GM19467 (cell line): Measurements from ENCODE around the gene RHEB.

ENCODE experiments used
- ATAC-seq: cut with Tn5 transposase; IDR thresholded peaks from one replicate; pipeline ENCODE4 v1.9.1; 2021; ENCODE audit warnings: mild to moderate bottlenecking, moderate library complexity; ENCODE audit not compliant: unreplicated experiment

RHEB gene

DNA sequence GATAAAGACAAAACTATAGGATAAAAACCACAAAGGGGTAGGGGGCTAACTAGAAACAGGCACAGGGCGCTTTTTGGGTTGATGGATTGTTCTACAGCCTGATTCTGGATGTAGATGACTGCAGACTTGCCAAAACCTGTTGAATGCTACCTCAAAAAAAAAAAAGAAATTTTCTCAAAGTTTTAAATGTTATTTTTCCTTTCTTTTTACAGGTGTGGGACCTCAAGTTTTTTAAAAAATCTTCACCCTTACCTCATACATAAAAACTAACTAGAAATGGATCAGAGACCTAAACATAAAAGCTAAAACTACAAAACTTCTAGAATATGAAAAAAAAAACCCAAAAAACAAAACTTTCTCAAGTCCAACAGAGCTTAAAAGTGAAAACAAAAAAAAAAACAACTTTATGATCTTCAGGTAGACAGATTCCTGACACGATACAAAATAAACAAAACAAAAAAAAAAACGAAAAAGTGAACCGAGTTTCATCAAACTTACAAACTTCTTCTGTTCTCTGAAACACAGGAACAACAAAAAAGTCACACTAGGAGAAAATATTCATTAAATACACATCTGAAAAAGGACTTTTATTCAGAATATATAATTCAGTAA lies 14.9 kb downstream of the RHEB start:
- ATAC-seq: no peak

DNA sequence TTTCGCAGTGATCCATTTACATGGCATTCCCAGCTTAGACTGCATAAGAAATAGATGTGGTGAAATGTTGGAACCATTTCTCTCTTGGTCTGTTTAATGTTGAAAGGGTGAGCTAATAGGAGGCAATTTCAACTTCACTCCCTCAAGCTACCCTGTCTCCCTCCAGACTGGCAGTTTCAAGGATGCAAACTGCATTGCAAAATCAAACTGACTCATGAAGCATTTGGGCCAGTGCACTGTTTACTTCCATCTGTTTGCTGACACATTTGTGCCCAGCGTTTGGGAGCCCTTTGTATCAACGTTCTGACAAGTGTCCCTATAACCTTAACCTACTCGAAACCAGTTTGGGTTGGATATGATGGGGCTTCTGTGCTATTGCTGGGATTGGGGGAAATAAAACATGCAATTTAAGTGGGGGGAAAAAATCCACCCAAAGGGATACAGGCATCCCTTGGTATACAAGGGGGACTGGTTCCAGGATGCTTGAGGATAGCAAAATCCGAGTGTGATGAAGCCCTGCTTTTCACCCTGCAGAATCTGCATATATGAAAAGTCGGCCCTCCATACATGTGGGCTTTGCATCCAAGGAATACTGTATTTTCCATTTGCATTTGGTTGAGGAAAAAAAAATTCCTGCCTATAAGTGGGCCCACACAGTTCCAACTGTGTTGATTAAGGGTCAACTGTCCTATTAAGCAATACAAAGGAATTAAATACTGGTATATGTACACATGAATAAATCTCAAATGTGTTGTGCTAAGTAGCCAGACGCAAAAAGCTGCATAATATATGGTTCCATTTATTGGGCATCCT lies 15.6 kb downstream of the RHEB start:
- no peak for ATAC-seq

DNA sequence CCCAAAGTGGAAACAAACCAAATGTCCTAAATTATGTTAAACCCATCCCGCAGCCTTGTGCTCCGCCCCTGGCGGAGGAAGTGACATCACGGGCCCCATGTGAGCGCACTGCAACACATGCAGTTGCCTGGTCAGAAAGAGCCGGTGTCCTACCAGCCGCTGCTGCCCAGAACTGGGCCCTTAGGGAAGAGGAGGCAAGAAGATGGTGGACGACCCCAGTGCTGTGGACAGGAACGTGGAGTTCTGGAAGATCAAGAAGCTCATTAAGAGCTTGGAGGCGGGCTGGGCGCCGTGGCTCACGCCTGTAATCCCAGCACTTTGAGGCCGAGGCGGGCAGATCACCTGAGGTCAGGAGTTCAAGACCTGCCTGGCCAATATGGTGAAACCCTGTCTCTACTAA lies 18.0 kb downstream of the RHEB start:
- ATAC-seq: no peak

DNA sequence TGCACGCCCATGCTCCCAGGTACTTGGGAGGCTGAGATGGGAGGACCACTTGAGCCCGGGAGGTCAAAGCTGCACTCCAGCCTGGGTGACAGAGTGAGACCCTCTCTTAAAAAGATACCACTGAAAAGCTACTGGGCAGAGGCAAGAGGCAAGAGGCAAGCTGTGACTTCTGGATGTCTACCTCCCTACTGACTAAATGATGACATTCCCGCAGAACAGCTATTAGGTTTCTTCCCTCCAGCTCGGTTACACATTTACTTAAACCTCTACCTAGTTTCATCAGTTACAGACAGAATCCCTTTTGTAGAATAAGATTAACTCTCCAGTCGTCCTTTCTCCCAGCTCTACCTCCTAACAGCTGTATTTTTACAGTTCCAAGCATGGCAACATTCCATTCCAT lies 21.2 kb downstream of the RHEB start:
- no peak for ATAC-seq

DNA sequence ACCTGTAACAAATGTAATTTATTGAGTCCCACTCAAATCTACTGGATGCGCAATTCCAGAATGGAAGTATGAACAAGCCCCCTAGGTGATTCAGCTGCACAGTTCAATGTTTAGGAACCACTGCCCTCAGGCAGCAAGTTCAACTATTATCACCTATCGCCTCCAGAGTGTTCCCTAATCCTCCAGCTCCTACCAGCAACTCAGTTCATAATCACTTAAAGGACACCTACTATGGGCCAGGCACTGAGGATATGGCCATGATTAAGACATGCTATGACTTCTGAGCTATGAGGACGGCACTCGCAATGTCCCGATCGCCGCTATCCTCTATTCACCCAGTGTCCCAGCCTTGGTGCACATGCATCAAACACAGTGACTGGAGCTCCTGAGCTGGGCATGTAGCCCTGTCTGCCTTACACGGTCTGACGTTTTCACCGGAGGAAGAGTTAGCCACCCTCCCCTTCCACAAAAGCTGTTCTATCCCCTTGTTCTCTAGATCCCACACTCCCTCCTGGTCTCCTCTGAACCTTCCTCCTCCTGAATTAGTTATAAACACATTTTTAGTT lies 22.3 kb downstream of the RHEB start:
- no peak for ATAC-seq

DNA sequence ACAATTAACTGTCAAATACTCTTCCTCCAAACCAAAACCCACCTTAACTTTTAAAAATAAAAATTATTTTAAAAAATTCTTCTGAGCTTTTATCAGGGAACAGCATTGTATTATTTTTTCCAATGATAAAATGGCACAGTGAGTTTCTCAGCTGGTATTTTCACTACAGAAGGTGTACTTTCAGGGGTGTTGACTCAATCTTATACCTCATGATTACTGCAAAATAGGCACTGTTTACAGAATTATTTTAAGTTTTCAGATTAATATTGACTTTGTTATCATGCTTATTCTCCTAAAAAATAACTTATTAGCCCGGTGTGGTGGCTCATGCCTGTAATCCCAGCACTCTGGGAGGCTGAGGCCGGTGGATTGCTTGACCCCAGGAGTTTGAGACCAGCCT lies 24.3 kb downstream of the RHEB start:
- no peak for ATAC-seq

DNA sequence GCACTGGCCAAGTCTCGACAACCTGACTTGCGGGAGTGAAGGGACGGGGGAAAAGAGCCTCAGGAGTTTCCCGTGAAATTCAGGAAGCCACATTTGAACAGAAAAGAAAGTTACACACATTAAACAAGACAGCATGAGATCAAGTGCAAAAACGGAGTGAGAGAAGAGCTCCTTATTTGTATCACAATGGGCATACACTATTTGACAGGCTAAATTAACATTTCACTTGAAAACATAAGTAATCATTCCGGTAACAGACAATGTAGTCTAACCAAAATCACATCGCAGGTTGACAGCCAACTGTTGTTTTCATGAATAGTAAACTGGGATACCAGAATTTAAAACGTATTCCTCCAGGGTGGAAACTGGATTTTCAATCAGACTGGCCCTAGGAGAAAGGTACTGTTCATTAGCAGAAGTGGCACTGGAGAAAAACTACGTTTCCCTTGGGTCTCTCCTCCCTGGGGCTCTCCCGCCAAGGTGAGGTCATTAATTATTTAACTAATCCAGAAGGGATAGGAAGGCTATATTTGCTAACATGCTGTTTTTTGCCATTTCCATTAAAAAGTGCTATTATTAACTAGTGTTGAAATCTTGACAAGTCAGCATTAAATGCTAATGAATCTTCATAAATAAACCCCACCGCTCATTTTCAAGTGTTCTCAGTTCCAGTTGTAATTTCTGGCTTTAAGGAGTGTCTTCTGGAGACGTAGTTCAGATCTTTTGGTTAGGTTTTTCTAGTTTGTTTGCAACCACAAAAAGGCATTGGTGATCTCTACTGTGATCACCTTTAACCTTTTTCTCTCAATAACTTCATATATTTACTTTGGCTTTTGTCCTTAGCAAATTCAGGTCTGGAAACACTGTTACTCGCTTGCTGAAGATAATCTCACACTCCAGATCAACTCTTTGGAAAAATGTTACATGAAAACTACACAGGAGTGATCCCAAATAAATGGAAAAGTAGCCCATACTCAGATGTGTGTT lies 25.1 kb downstream of the RHEB start:
- no peak for ATAC-seq

DNA sequence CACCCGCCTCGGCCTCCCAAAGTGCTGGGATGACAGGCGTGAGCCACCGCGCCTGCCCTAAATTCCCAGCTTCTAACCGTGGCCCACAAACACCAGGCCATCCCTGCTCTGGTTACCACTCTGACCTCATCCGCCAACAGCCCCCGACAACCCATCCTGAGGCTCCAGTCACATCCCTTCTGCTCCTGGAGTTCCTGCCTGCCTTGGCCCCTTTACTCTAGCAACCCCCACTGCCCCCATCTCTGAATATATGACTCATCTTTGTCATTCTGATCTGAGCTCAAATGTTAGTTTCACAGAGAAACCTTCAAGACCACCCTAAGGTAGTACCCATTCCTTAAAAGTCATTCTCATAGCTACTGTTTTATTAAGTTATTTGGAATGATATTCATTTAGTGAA lies 26.6 kb downstream of the RHEB start:
- no peak for ATAC-seq

DNA sequence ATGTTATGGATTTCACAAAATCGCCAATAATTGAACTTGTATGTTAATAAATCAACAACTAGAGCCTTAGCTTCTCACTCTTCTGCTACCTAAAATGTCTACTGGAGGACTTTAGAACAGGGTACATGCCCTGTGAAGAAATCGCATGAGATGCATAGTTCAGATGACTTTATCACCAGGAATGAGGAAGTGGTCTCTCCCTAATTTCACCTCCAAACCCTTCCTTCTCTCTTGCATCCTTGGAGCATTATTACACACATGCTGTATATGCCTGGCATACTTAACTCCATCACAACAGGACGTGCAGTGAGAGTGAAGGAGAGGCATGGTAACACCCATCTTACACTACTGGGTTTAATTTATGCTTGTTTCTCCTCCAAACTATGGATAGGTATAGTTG lies 27.8 kb downstream of the RHEB start:
- ATAC-seq: no peak

DNA sequence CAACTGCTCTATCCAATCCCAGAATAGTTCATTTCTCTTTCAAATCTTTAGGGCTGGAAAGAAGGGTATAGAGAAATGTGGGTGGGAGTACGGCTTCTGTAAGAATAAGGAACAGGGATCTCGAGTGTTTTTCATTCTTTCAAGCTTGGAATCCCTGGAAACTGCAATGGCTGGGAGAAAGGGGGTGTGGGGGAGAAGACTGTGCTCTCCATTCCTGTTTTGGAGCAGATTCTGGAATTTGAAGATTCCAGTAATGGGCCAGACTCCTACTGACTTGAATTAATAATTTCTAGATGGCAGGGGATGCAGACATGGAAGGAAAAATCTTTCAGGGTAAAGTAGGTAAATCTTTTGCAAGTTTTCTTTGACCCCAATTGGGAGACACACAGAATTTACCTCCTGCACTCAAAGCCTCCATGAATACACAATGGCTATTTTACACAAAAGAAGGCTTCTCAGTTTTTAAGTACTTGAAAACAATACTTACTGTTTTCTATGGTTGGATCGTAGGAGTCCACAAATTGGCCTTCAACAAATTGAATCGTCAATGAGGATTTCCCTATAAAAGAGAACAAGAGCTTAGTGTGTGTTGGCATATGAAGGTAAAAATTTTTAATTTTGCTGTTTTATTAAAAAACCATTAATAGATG lies 29.1 kb downstream of the RHEB start:
- no peak for ATAC-seq

DNA sequence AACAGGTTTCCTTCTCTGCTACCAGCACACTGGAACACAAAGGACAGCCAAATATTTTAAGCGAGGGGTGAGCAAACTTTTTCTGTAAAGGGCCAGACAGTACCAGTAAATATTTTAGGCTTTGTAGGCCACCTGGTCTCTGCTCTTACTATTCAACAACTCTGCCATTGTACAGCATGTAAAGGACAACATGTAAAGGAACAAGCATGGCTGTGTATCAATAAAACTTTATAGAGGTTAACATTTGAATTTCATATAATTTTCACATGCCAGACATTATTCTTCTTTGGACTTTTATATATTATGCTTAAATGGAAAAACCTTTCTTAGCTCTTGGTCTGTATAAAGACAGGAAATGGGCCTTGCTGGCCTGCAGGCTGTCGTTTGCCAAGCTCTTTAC lies 30.2 kb downstream of the RHEB start:
- no peak for ATAC-seq

DNA sequence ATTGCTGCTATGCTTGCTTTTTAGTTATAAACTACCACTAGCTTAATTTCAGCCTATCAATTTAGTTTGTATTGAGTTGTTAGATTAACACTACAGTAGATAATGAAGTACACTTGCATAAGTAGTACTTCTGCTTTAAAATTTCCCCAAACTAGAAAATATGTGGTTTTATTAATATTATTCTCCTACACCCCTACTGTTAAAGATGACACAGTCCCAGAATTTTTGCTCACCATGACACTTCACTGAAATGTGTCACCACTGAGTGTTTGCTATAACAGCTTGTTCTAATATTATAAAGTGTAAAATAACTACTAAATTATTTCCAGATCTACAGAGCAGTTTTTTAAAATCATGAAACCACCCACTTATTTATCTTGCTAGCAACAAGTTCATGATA lies 31.6 kb downstream of the RHEB start:
- ATAC-seq: no peak

DNA sequence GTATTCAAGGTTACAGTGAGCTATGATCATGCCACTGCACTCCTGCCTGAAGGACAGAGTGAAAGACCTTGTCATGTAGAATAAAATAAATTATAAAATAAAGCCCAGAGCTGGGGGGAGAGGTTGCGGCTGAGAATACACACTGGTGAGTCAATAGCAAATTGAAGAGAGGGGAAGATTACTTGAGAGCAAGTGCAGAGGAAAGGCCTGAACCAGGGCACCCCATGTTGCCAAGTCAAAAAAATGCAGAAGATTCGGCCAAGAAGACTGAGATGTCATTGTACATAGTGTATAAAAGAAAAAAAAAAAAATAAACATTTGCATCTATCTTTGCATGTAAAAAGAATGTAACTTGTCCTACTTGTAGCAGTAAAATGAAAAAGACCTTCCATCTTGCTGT lies 32.5 kb downstream of the RHEB start:
- ATAC-seq: no peak

DNA sequence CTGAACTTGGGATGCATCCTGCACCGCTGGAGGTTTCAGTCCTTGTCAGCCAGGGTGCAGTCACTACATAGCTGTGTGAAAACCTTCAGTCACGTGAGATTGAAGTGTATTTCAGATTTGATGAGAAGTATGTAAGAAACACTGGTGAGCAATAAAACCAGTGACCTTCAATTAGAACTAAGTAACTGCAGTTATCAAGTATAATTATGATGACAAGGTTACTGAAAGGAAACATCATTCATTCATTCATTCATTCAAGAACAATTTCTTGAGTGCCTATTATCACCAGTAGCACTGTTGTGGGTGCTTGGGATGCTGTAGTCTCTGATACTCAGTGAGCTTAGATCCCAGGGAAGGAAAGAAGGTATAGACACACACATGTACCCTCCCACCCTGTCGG lies 33.6 kb downstream of the RHEB start:
- no peak for ATAC-seq

DNA sequence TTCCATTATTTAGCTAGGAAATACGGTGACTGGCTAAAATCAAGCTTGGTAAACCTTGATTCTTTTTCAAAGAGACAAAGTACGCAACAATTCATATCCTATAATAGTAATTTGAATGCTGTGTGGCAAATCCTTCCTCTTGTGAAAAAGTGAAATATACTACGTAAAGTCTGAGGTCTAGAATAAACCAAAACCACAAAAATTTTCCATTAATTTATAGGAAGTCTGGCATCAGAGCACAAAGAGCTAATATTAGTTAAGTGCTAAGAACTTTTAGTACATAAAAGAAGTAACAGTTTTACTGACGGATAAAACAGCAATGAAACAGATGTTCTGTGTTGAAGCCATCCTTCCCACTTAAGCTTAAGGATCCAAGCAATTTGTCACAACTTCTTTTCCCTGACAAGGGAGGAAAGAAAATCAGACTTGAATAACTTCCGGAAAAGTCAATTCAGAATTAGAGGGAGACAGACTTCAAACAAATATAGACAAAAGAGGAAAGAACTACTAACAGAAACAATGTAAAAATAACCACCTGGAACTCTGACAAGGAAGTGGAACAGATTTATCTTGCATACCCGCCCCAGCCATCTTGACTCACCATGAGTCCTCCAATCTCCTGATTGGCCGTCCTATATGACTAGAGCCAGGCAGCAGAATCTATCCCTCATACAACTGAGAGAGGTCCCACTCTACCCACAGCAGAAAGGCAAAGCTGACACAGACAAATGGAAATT lies 34.6 kb downstream of the RHEB start:
- ATAC-seq: no peak

DNA sequence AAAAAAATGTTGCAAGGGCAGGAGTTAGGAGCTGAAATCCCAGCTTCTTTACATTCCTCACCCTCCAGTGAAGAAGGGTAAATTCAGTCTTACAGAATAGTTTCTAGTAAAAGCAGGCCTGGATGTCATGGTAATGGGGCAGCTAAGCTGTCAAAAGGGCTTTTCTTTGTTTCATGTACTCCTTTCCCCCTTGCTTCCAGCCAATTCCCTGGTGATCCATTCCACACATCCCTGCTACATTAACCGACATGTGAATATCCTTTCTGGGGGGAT lies 36.0 kb downstream of the RHEB start:
- no peak for ATAC-seq

DNA sequence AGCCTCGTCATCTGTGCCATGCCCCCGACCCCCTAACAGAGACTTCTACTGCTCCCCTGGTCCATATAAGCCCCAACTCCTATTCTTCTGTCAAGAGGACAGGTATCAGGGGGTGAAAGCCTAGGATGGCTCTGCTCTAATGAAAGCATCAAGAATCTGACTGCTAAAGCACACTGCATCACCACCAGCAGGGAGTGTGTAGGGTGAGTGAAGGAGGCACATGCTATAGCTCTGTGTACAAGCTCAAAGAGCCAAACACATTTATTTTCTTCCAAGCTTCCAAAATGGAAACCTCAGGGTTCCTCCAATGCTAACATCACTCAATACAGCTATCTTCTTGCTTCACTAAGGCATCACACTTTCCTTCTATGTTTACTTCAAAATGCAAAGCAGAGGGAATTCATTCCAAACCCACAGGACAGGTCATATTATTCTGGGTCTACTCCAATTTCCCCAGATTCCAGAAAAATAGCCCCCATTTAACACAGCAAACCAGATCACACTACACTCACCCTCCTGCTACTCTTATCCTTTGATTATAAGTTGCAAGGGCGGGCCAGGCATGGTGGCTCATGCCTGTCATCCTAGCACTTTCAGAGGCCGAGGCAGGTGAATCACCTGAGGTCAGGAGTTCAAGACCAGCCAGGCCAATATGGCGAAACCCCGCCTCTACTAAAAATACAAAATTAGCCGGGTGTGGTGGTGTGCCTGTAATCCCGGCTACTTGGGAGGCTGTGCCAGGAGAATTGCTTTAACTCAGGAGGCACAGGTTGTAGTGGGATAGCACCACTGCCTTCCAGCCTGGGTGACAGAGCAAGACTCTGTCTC lies 36.6 kb downstream of the RHEB start:
- ATAC-seq: no peak

DNA sequence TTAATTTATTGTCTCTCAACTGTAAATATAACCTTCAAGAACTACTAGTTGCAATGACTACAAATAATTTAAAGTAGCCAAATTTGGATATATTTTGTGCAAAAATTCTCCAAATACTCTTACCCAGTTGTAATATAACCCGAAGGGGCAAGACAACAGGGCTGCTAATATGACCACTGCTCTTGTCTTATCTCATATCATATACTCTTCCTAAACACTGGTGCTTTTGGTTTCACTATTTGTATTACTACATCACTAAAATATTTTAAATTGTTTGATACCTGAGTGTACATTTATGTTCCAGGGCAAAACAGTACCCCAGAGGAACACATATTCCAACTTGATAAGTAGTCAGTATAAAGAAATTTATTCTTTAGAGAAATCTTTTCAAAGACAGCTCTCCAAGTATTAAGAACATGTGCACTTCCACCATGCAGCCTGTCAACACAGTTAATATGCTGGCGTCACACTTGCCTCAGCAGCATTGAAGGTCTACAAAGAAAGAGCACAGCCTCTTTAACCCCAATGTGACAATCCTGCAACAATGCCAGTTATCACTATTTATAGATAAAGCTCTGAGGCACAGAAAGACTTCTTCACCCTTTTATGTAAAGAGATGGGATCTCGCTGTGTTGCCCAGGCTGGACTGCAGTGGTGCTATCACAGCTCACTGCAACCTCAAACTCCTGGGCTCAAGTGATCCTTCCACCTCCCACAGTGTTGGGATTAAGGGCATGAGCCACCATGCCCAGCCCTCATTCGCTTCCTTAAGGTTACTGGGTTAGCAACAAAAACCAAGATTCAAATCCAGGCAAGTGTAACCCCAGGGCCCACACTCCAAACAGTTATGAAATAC lies 37.8 kb downstream of the RHEB start:
- ATAC-seq: no peak

DNA sequence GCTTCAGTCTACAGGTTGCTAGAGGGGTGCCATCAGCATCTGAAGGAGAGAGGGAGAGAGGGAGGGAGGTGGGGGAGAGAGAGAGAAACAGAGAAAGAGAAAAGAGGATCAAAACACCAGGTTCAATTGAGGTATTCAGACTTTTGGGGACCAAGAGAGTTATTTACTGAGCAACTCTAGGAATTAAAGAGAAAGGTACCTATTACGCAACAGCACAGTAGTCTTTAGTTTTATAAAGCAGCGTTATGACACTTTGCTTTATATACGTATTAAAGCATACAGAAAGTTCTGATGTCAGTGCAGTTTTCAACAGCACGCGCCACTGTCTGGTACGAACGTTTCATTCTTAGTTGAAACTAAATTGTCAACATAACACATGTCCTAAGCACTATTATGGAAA lies 41.8 kb downstream of the RHEB start:
- ATAC-seq: no peak
